GM12878 (cell line): ENCODE results near the gene ARHGAP15. TPM values are rescaled to one million over a fixed set of nuclear protein-coding genes. Genes with fewer than 3 reads are reported as not detected.

ENCODE experiments used
- ATAC-seq: fragments of 200-7000 bp; cut with Tn5 transposase; 3 replicates; pipeline ENCODE4 v1.9.1; 2020; ENCODE audit warnings: mild to moderate bottlenecking, moderate library complexity
- BruUV-seq: library from RNA; stranded (reverse); fragments of 400-500 nt; replicated peaks from 2 replicates; lab custom pipeline; 2021; lab: Mats Ljungman, UMichigan
- CTCF ChIA-PET: fragments of 300-600 bp; sonication (Branson Sonifier 250); formaldehyde crosslinking; extraction: SDS; loops from one replicate; lab custom pipeline; 2021; ENCODE audit warnings: inconsistent platforms; lab: Yijun Ruan, JAX
- POLR2A ChIA-PET: fragments of 350-600 bp; formaldehyde crosslinking; extraction: SDS; loops from one replicate; lab custom pipeline; 2021; ENCODE audit warnings: inconsistent platforms; lab: Charles Lee
- RAD21 ChIA-PET: fragments of 300-600 bp; sonication (Branson Sonifier 250); formaldehyde crosslinking; loops from one replicate; lab custom pipeline; 2023; ENCODE audit warnings: antibody characterized with exemption; ENCODE audit not compliant: unreplicated experiment; lab: Charles Lee
- SMC1A ChIA-PET: fragments of 300-600 bp; sonication (Branson Sonifier 250); formaldehyde crosslinking; loops from one replicate; lab custom pipeline; 2023; ENCODE audit not compliant: unreplicated experiment, uncharacterized antibody; lab: Charles Lee
- DNase-seq: peaks from one replicate; pipeline ENCODE4 v3.0.0-alpha.2; 2011; ENCODE audit warnings: low read depth, low spot score
- FAIRE-seq: peaks from 3 replicates; lab custom pipeline; 2011; peaks lifted over from hg19 to GRCh38; lab: Jason Lieb, UNC
- H2AFZ ChIP-seq: 2 replicates; pipeline ENCODE4 v1.6.0; 2011; ENCODE audit warnings: low read depth, low read length, control low read depth; ENCODE audit not compliant: control insufficient read depth
- H3K27ac ChIP-seq: 2 replicates; pipeline ENCODE4 v1.5.1; 2011; ENCODE audit warnings: control low read depth; ENCODE audit not compliant: control insufficient read depth, insufficient read depth
- H3K27me3 ChIP-seq, 2 experiments: replicated peaks in 1 of 2; 2 replicates each; pipeline versions ENCODE4 v1.6.0 to v1.6.1; 2011; ENCODE audit warnings: low read length in 1 of 2; ENCODE audit not compliant: control insufficient read depth in 2 of 2, insufficient read depth in 2 of 2
- H3K36me3 ChIP-seq, 2 experiments: 2 replicates each; pipeline ENCODE4 v1.5.1; 2011; ENCODE audit warnings: low read length in 1 of 2; ENCODE audit not compliant: control insufficient read depth in 2 of 2, insufficient read depth in 2 of 2
- H3K4me1 ChIP-seq: 2 replicates; pipeline ENCODE4 v1.6.1; 2011; ENCODE audit warnings: mild to moderate bottlenecking, low read length, moderate library complexity, mixed read lengths; ENCODE audit not compliant: control insufficient read depth, insufficient read depth
- H3K4me2 ChIP-seq: 2 replicates; pipeline ENCODE4 v1.6.0; 2011; ENCODE audit warnings: control low read depth; ENCODE audit not compliant: control insufficient read depth, insufficient read depth
- H3K4me3 ChIP-seq: fragments of 200-600 bp; sonication (generic); 2 replicates; pipeline ENCODE4 v1.5.1; 2016
- H3K79me2 ChIP-seq: 2 replicates; pipeline ENCODE4 v1.6.0; 2011; ENCODE audit warnings: low read length; ENCODE audit not compliant: control insufficient read depth, insufficient read depth
- H3K9ac ChIP-seq: 2 replicates; pipeline ENCODE4 v1.8.0; 2011; ENCODE audit warnings: low read length, control low read depth, mixed read lengths; ENCODE audit not compliant: control insufficient read depth, insufficient read depth
- H3K9me3 ChIP-seq: replicated peaks from 3 replicates; pipeline ENCODE4 v1.5.1; 2011; ENCODE audit warnings: mild to moderate bottlenecking, low read length; ENCODE audit not compliant: control insufficient read depth, insufficient read depth
- H4K20me1 ChIP-seq: 2 replicates; pipeline ENCODE4 v1.6.0; 2011; ENCODE audit not compliant: control insufficient read depth, insufficient read depth
- CHD2 ChIP-seq: IDR thresholded peaks from 2 replicates; pipeline ENCODE4 v1.6.1; 2011; ENCODE audit warnings: low read depth, low read length, improper control_type of control experiment, borderline replicate concordance
- FOXM1 ChIP-seq: IDR thresholded peaks from 2 replicates; pipeline ENCODE4 v1.6.1; 2012; ENCODE audit warnings: low read depth, mild to moderate bottlenecking, inconsistent platforms, low read length, moderate library complexity
- GABPA ChIP-seq: IDR thresholded peaks from 2 replicates; pipeline ENCODE4 v1.6.1; 2014; ENCODE audit warnings: antibody characterized with exemption, low read depth, mild to moderate bottlenecking, inconsistent platforms
- IKZF2 ChIP-seq, 2 experiments: fragments of 450-650 bp; IDR thresholded peaks; 2 replicates each; pipeline ENCODE4 v1.6.1; 2017; ENCODE audit warnings: mild to moderate bottlenecking in 2 of 2, moderate library complexity in 2 of 2
- NFYB ChIP-seq: IDR thresholded peaks from 2 replicates; pipeline ENCODE4 v1.6.1; 2011; ENCODE audit warnings: low read depth, mild to moderate bottlenecking, low read length, improper control_type of control experiment, moderate library complexity; ENCODE audit not compliant: insufficient read depth
- RAD21 ChIP-seq: IDR thresholded peaks from 2 replicates; pipeline ENCODE4 v1.6.1; 2011; ENCODE audit warnings: mild to moderate bottlenecking, low read depth, low read length, moderate library complexity; ENCODE audit not compliant: insufficient read depth
- RAD51 ChIP-seq: fragments of 450-650 bp; IDR thresholded peaks from 2 replicates; pipeline ENCODE4 v1.6.1; 2016; ENCODE audit warnings: moderate library complexity, mild to moderate bottlenecking, inconsistent platforms
- SMAD5 ChIP-seq: IDR thresholded peaks from 2 replicates; pipeline ENCODE4 v1.6.1; 2016; ENCODE audit warnings: antibody characterized with exemption, low read depth
- TCF3 ChIP-seq: IDR thresholded peaks from 2 replicates; pipeline ENCODE4 v1.6.1; 2012; ENCODE audit warnings: low read depth, mild to moderate bottlenecking, low read length, borderline replicate concordance; ENCODE audit not compliant: insufficient read depth
- WGBS: methylation state at CpG from one replicate; pipeline ENCODE4 v1.1.6; 2016; ENCODE audit warnings: low lambda C conversion rate; ENCODE audit not compliant: insufficient replicate concordance, insufficient coverage; ENCODE audit errors: missing lambda C conversion rate; 5-methylcytosine and 5-hydroxymethylcytosine counted together
- in situ Hi-C: fragments of 300-500 bp; cut with MboI; formaldehyde crosslinking; loops from 9 replicates; pipeline ENCODE4 v1.14.3; 2018; ENCODE audit warnings: mixed read lengths
- intact Hi-C: fragments of 100-400 bp; cut with micrococcal nuclease; formaldehyde crosslinking; loops from one replicate; pipeline ENCODE4 v1.14.2; 2022; ENCODE audit not compliant: unreplicated experiment
- polyA plus RNA-seq, 11 experiments: library from polyadenylated mRNA; depleted of rRNA in 4 of 11; unstranded in 6 of 11; stranded (reverse) in 5 of 11; fragments of >200 nt; fragmentation: Nextera tagmentation in 4 of 11; fragmentation: Illumina TruSeq in 1 of 11; extraction: Ambion mirVana in 4 of 11; extraction: Trizol in 1 of 11; gene quantifications; 1 replicate in 1 of 11; 2 replicates in 10 of 11; pipeline versions ENCODE4 v1.2.1 to v1.2.3, GENCODE V29; 2011 to 2016; ENCODE audit warnings: inconsistent platforms in 2 of 11, missing spikeins in 2 of 11, low read depth in 1 of 11
- total RNA-seq, 4 experiments: library from RNA; depleted of rRNA in 3 of 4; stranded (reverse); fragments of >200 nt in 3 of 4; fragmentation: Illumina TruSeq in 1 of 4; extraction: Trizol in 1 of 4; gene quantifications; 2 replicates each; pipeline versions ENCODE4 v1.2.1 to v1.2.3, GENCODE V29; 2013 to 2021
- TF ChIP-seq, protein P1 (sequence below): IDR thresholded peaks from 2 replicates; pipeline ENCODE4 v1.6.1; 2011; ENCODE audit warnings: mild to moderate bottlenecking, low read depth, low read length, moderate library complexity; ENCODE audit not compliant: insufficient replicate concordance
- TF ChIP-seq, protein P2 (sequence below): IDR thresholded peaks from 2 replicates; pipeline ENCODE4 v1.6.1; 2011; ENCODE audit warnings: low read depth, low read length, improper control_type of control experiment, borderline replicate concordance
- TF ChIP-seq, protein P3 (sequence below): fragments of 450-650 bp; IDR thresholded peaks from 2 replicates; pipeline ENCODE4 v1.6.1; 2017; ENCODE audit warnings: low read depth, mild to moderate bottlenecking, moderate library complexity
- TF ChIP-seq, protein P4 (sequence below): fragments of 450-650 bp; IDR thresholded peaks from 2 replicates; pipeline ENCODE4 v1.6.1; 2017; ENCODE audit warnings: mild to moderate bottlenecking
- TF ChIP-seq, protein P5 (sequence below): fragments of 150-350 bp; IDR thresholded peaks from 2 replicates; pipeline ENCODE4 v1.6.1; 2016; ENCODE audit warnings: low read depth, low read length

ARHGAP15 gene
- total and polyA plus RNA-seq, 10 of the 15 experiments (the other 5 are each of a cell fraction or from before 2014, with no cell fraction given) = 38.0 to 92.6 (median 66.7) TPM

DNA sequence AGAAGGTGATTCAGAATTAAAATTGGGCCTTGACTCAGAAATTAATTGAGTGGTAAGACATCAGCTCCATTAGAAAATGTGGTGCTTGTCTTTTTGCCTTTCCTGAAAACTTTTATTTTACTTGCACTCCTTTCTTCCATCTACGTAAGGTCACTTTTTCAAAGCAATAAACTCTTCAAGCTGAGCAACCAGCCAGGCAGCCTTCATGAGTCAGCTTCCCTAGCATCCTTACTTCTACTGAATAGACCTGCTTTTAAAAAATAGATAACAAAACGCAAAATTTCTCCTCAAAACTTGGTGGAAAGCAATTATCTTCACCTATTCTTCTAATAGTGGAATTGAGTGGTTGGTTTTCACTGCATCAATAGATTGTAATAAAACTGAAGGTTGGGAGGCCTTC lies 504.2 kb downstream of the ARHGAP15 start:
- no peaks in the 10 kb centered on the region for H3K4me1 ChIP-seq
- H3K9me3 ChIP-seq = peaks cover 2% of the 10 kb centered on the region; the same call in 2 of the 3 replicates
- no peaks in the 10 kb centered on the region for H3K27me3 ChIP-seq
- no peak overlapping the region for H3K4me3 ChIP-seq
- no peak for FAIRE-seq
- SMC1A ChIA-PET = no interaction called here
- in situ Hi-C loops (no loop called here), intact Hi-C loops (no loop called here)
- CTCF ChIA-PET = no interaction called here
- RAD21 ChIA-PET = no interaction called here
- POLR2A ChIA-PET = no interaction called here
- 44% methylated on average over 2 of the region's 2 CpGs for WGBS
- ATAC-seq = no peak
- no peaks in the 10 kb centered on the region for H4K20me1 ChIP-seq
- no peak overlapping the region for H3K4me2 ChIP-seq
- H2AFZ ChIP-seq = no peak overlapping the region
- no peaks in the 10 kb centered on the region for H3K36me3 ChIP-seq
- no peaks in the 10 kb centered on the region for H3K79me2 ChIP-seq
- H3K9ac ChIP-seq = no peak overlapping the region
- H3K27ac ChIP-seq = no peak overlapping the region
- no TSS peak for BruUV-seq
- no peak for DNase-seq
- no peak for TF ChIP-seq SMAD5
- no peak for TF ChIP-seq FOXM1
- no peak for TF ChIP-seq NFYB
- TF ChIP-seq CHD2 = no peak
- TF ChIP-seq, protein P1, sequence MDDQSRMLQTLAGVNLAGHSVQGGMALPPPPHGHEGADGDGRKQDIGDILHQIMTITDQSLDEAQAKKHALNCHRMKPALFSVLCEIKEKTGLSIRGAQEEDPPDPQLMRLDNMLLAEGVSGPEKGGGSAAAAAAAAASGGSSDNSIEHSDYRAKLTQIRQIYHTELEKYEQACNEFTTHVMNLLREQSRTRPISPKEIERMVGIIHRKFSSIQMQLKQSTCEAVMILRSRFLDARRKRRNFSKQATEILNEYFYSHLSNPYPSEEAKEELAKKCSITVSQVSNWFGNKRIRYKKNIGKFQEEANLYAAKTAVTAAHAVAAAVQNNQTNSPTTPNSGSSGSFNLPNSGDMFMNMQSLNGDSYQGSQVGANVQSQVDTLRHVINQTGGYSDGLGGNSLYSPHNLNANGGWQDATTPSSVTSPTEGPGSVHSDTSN = no peak
- TF ChIP-seq IKZF2 (IDR thresholded peaks at IDR 0.05) = no peak
- no peak for TF ChIP-seq GABPA
- TF ChIP-seq, protein P2, sequence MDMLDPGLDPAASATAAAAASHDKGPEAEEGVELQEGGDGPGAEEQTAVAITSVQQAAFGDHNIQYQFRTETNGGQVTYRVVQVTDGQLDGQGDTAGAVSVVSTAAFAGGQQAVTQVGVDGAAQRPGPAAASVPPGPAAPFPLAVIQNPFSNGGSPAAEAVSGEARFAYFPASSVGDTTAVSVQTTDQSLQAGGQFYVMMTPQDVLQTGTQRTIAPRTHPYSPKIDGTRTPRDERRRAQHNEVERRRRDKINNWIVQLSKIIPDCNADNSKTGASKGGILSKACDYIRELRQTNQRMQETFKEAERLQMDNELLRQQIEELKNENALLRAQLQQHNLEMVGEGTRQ = no peak
- TF ChIP-seq RAD21 = no peak
- TF ChIP-seq RAD51 = no peak
- TF ChIP-seq TCF3 = no peak
- TF ChIP-seq, protein P3, sequence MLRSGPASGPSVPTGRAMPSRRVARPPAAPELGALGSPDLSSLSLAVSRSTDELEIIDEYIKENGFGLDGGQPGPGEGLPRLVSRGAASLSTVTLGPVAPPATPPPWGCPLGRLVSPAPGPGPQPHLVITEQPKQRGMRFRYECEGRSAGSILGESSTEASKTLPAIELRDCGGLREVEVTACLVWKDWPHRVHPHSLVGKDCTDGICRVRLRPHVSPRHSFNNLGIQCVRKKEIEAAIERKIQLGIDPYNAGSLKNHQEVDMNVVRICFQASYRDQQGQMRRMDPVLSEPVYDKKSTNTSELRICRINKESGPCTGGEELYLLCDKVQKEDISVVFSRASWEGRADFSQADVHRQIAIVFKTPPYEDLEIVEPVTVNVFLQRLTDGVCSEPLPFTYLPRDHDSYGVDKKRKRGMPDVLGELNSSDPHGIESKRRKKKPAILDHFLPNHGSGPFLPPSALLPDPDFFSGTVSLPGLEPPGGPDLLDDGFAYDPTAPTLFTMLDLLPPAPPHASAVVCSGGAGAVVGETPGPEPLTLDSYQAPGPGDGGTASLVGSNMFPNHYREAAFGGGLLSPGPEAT = no peak
- TF ChIP-seq, protein P4, sequence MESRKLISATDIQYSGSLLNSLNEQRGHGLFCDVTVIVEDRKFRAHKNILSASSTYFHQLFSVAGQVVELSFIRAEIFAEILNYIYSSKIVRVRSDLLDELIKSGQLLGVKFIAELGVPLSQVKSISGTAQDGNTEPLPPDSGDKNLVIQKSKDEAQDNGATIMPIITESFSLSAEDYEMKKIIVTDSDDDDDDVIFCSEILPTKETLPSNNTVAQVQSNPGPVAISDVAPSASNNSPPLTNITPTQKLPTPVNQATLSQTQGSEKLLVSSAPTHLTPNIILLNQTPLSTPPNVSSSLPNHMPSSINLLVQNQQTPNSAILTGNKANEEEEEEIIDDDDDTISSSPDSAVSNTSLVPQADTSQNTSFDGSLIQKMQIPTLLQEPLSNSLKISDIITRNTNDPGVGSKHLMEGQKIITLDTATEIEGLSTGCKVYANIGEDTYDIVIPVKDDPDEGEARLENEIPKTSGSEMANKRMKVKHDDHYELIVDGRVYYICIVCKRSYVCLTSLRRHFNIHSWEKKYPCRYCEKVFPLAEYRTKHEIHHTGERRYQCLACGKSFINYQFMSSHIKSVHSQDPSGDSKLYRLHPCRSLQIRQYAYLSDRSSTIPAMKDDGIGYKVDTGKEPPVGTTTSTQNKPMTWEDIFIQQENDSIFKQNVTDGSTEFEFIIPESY = no peak
- TF ChIP-seq, protein P5, sequence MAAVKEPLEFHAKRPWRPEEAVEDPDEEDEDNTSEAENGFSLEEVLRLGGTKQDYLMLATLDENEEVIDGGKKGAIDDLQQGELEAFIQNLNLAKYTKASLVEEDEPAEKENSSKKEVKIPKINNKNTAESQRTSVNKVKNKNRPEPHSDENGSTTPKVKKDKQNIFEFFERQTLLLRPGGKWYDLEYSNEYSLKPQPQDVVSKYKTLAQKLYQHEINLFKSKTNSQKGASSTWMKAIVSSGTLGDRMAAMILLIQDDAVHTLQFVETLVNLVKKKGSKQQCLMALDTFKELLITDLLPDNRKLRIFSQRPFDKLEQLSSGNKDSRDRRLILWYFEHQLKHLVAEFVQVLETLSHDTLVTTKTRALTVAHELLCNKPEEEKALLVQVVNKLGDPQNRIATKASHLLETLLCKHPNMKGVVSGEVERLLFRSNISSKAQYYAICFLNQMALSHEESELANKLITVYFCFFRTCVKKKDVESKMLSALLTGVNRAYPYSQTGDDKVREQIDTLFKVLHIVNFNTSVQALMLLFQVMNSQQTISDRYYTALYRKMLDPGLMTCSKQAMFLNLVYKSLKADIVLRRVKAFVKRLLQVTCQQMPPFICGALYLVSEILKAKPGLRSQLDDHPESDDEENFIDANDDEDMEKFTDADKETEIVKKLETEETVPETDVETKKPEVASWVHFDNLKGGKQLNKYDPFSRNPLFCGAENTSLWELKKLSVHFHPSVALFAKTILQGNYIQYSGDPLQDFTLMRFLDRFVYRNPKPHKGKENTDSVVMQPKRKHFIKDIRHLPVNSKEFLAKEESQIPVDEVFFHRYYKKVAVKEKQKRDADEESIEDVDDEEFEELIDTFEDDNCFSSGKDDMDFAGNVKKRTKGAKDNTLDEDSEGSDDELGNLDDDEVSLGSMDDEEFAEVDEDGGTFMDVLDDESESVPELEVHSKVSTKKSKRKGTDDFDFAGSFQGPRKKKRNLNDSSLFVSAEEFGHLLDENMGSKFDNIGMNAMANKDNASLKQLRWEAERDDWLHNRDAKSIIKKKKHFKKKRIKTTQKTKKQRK = no peak
